DOHH2 (cell line): ENCODE measurements around the gene RNF207.

Experiments used
- H3F3A ChIP-seq: fragments of 200-600 bp; sonication (generic), shearing (Covaris generic); 2 replicates; pipeline ENCODE4 v1.6.0; 2016; ENCODE audit warnings: antibody characterized with exemption, mild to moderate bottlenecking; ENCODE audit not compliant: control insufficient read depth, insufficient read depth
- H3K27ac ChIP-seq: fragments of 200-600 bp; sonication (generic); 2 replicates; pipeline ENCODE4 v1.5.1; 2014; ENCODE audit warnings: low read depth, mild to moderate bottlenecking, low read length, moderate library complexity
- H3K27me3 ChIP-seq: fragments of 200-600 bp; sonication (generic); 2 replicates; pipeline ENCODE4 v1.6.1; 2014; ENCODE audit warnings: mild to moderate bottlenecking, low read length, mixed read lengths; ENCODE audit not compliant: control insufficient read depth
- H3K36me3 ChIP-seq: fragments of 200-600 bp; sonication (generic); 2 replicates; pipeline ENCODE4 v1.6.1; 2014; ENCODE audit warnings: mild to moderate bottlenecking, low read length, moderate library complexity, mixed read lengths; ENCODE audit not compliant: control insufficient read depth
- H3K4me1 ChIP-seq: fragments of 200-600 bp; sonication (generic); 2 replicates; pipeline ENCODE4 v1.6.1; 2014; ENCODE audit warnings: mild to moderate bottlenecking, low read length, mixed read lengths; ENCODE audit not compliant: control insufficient read depth
- H3K4me2 ChIP-seq: fragments of 200-600 bp; sonication (generic); 2 replicates; pipeline ENCODE4 v1.6.0; 2014; ENCODE audit warnings: mild to moderate bottlenecking, low read length, moderate library complexity
- H3K4me3 ChIP-seq: fragments of 200-600 bp; sonication (generic); 2 replicates; pipeline ENCODE4 v1.5.1; 2014; ENCODE audit warnings: mild to moderate bottlenecking, low read length, mixed read lengths
- H3K79me2 ChIP-seq: fragments of 200-600 bp; sonication (generic); 2 replicates; pipeline ENCODE4 v1.6.1; 2014; ENCODE audit warnings: mild to moderate bottlenecking, low read length, mixed read lengths; ENCODE audit not compliant: control insufficient read depth
- H3K9me2 ChIP-seq: fragments of 200-600 bp; sonication (generic); replicated peaks from 2 replicates; pipeline ENCODE4 v1.6.1; 2014; ENCODE audit warnings: mild to moderate bottlenecking, low read length, mixed read lengths; ENCODE audit not compliant: control insufficient read depth
- H3K9me3 ChIP-seq: fragments of 200-600 bp; sonication (generic); 2 replicates; pipeline ENCODE4 v1.6.1; 2014; ENCODE audit warnings: antibody characterized with exemption, low read length, mixed read lengths; ENCODE audit not compliant: control insufficient read depth, insufficient read depth
- H4K20me1 ChIP-seq: fragments of 200-600 bp; sonication (generic); 2 replicates; pipeline ENCODE4 v1.6.0; 2014; ENCODE audit warnings: low read depth, mild to moderate bottlenecking, antibody characterized with exemption, low read length, moderate library complexity; ENCODE audit not compliant: control insufficient read depth, insufficient read depth
- CTCF ChIP-seq: fragments of 200-600 bp; sonication (generic); IDR thresholded peaks from one replicate; pipeline ENCODE4 v1.5.1; 2014; ENCODE audit warnings: antibody characterized with exemption, mild to moderate bottlenecking, low read depth, low read length; ENCODE audit not compliant: poor library complexity, severe bottlenecking
- EZH2phosphoT487 ChIP-seq: fragments of 200-600 bp; sonication (generic); IDR thresholded peaks from 2 replicates; pipeline ENCODE4 v1.6.1; 2017; ENCODE audit warnings: borderline replicate concordance, mild to moderate bottlenecking, antibody characterized with exemption, low read length, moderate library complexity, mixed read lengths

RNF207 gene

GRCh38 chr1:6175411-6175828 lies 30.5 kb upstream of the RNF207 start:
- no peaks in the 10 kb centered on the region for H3K36me3 ChIP-seq
- H3K4me3 ChIP-seq = no peak overlapping the region
- H3K9me2 ChIP-seq = no peaks in the 10 kb centered on the region
- H3K27ac ChIP-seq = no peak overlapping the region
- no peaks in the 10 kb centered on the region for H3K4me1 ChIP-seq
- no peak for TF ChIP-seq CTCF
- TF ChIP-seq EZH2phosphoT487 = no peak
- no peaks in the 10 kb centered on the region for H3F3A ChIP-seq
- no peaks in the 10 kb centered on the region for H3K79me2 ChIP-seq
- H4K20me1 ChIP-seq = no peaks in the 10 kb centered on the region
- no peak overlapping the region for H3K4me2 ChIP-seq
- no peaks in the 10 kb centered on the region for H3K9me3 ChIP-seq
- peaks cover 5% of the 10 kb centered on the region; the same call in 1 of the 2 replicates for H3K27me3 ChIP-seq

- no peaks in the 10 kb centered on the region; the same call in 1 of the 2 replicates for H3K4me1 ChIP-seq
- no peaks in the 10 kb centered on the region for H3K9me2 ChIP-seq
- H3K79me2 ChIP-seq = no peaks in the 10 kb centered on the region
- H4K20me1 ChIP-seq = peaks cover 6% of the 10 kb centered on the region; the same call in 1 of the 2 replicates
- H3K36me3 ChIP-seq = no peaks in the 10 kb centered on the region
- peaks cover 18% of the 10 kb centered on the region for H3K27me3 ChIP-seq
- no peaks in the 10 kb centered on the region for H3K9me3 ChIP-seq
- peaks cover 2% of the 10 kb centered on the region; the same call in 1 of the 2 replicates for H3F3A ChIP-seq
- no peak for TF ChIP-seq EZH2phosphoT487
- TF ChIP-seq CTCF = no peak
- H3K27ac ChIP-seq = no peak overlapping the region
- no peak overlapping the region for H3K4me3 ChIP-seq
- H3K4me2 ChIP-seq = no peak overlapping the region
Measured at GRCh38 chr1:6176779-6177178, 29.1 kb upstream of the RNF207 start.

- no peaks in the 10 kb centered on the region for H3K9me2 ChIP-seq
- H3K4me3 ChIP-seq = no peak overlapping the region
- no peaks in the 10 kb centered on the region; the same call in 1 of the 2 replicates for H3K4me1 ChIP-seq
- TF ChIP-seq CTCF = no peak
- TF ChIP-seq EZH2phosphoT487 = no peak
- H3K27me3 ChIP-seq = peaks cover 20% of the 10 kb centered on the region
- peaks cover 6% of the 10 kb centered on the region for H3F3A ChIP-seq
- H3K9me3 ChIP-seq = no peaks in the 10 kb centered on the region
- no peaks in the 10 kb centered on the region for H3K79me2 ChIP-seq
- no peak overlapping the region for H3K4me2 ChIP-seq
- no peaks in the 10 kb centered on the region for H3K36me3 ChIP-seq
- no peak overlapping the region for H3K27ac ChIP-seq
- peaks cover 8% of the 10 kb centered on the region; the same call in 1 of the 2 replicates for H4K20me1 ChIP-seq
Measured at GRCh38 chr1:6177681-6178380, 28.1 kb upstream of the RNF207 start.
